Kidney (tissue), 14 donors: Measurements from ENCODE around the gene SPIN1. TPM values are rescaled to one million over a fixed set of nuclear protein-coding genes. Genes with fewer than 3 reads are reported as not detected.

Experiments
- DNase-seq, 5 donors: peaks; one replicate each; pipeline ENCODE4 v3.0.0-alpha.2; 2013 to 2020
- FAIRE-seq: peaks from 2 replicates; lab custom pipeline; 2012; peaks lifted over from hg19 to GRCh38; lab: Jason Lieb, UNC
- H3K27ac ChIP-seq, 2 donors: one replicate each; pipeline ENCODE4 v1.7.0; 2013; ENCODE audit warnings: low read depth in 2 of 2, low read length in 2 of 2, inconsistent platforms in 1 of 2
- H3K27me3 ChIP-seq: one replicate; pipeline ENCODE4 v1.7.1; 2013; ENCODE audit warnings: low read length, inconsistent platforms; ENCODE audit not compliant: control insufficient read depth, insufficient read depth
- H3K36me3 ChIP-seq, 3 donors: one replicate each; pipeline versions ENCODE4 v1.7.0 to v1.7.1; 2013; ENCODE audit warnings: low read length in 3 of 3, control low read depth in 1 of 3, inconsistent platforms in 1 of 3; ENCODE audit not compliant: insufficient read depth in 3 of 3, control insufficient read depth in 2 of 3
- H3K4me1 ChIP-seq, 3 donors: one replicate each; pipeline versions ENCODE4 v1.7.0 to v1.7.1; 2013; ENCODE audit warnings: low read length in 3 of 3, inconsistent platforms in 1 of 3, low read depth in 1 of 3; ENCODE audit not compliant: control insufficient read depth in 2 of 3, insufficient read depth in 2 of 3
- H3K4me3 ChIP-seq, 3 donors: one replicate each; pipeline versions ENCODE4 v1.7.0 to v1.8.1; 2013; ENCODE audit warnings: low read length in 3 of 3, control low read depth in 1 of 3, inconsistent platforms in 1 of 3
- H3K9ac ChIP-seq, 3 donors: one replicate each; pipeline versions ENCODE4 v1.7.0 to v1.7.1; 2013; ENCODE audit warnings: low read length in 3 of 3, control low read depth in 1 of 3, inconsistent platforms in 1 of 3
- H3K9me3 ChIP-seq, 3 donors: one replicate each; pipeline versions ENCODE4 v1.7.0 to v1.7.1; 2013; ENCODE audit warnings: low read length in 3 of 3, control low read depth in 1 of 3, inconsistent platforms in 1 of 3; ENCODE audit not compliant: control insufficient read depth in 2 of 3, insufficient read depth in 1 of 3
- intact Hi-C: fragments of 100-400 bp; cut with DNase I; formaldehyde crosslinking; loops from one replicate; pipeline ENCODE4 v1.11.1; 2022
- polyA plus RNA-seq: library from polyadenylated mRNA; stranded (reverse); fragments of 350-450 nt; fragmentation: Illumina TruSeq; extraction: RNeasy Lipid Tissue Mini Kit (QIAGEN cat#74804); gene quantifications from one replicate; pipeline ENCODE4 v1.2.3, GENCODE V29; 2014; ENCODE audit warnings: low read depth, low replicate concordance; ENCODE audit not compliant: insufficient read depth
- total RNA-seq: library from RNA; stranded (reverse); fragmentation: NEBNext Ultra II Directional; extraction: Animal tissue kit (Norgen Biotek cat#: 25700); gene quantifications from one replicate; pipeline ENCODE4 v1.2.1, GENCODE V29; 2021
- TF ChIP-seq, protein P1 (sequence below): IDR thresholded peaks from 3 replicates; pipeline ENCODE4 v1.5.1; 2012; ENCODE audit warnings: mild to moderate bottlenecking, moderate library complexity, borderline replicate concordance; ENCODE audit not compliant: insufficient read depth; ENCODE audit errors: extremely low read depth
- donor health status: control.
- donor health status: control.
- donor health status: control.
- donor health status: control.
- donor health status: control.
- donor health status: DM: yes; HTN: yes; CAD: no.
- donor health status: Normal renal cell carcinoma (clear cell type).

The SPIN1 gene
- total and polyA plus RNA-seq, 2 donors from 2014 or later = 27.9 to 88.7 TPM

GRCh38 chr9:88388886-88389605, 802 bp downstream of the SPIN1 start:
- DNase-seq (peak; percentile 77 to 92 (median 87)), FAIRE-seq (no peak)
- H3K27ac ChIP-seq = peak overlapping the region; percentile 92 to 93
- peak overlapping the region; percentile 64 to 95 (median 89) for H3K9ac ChIP-seq
- H3K4me3 ChIP-seq = peak overlapping the region; percentile 94 to 96 (median 95)
- H3K4me1 ChIP-seq = peaks cover 0 to 18% (median 6%) of the 10 kb centered on the region in 3 donors
- no peaks in the 10 kb centered on the region for H3K36me3 ChIP-seq
- H3K9me3 ChIP-seq = no peaks in the 10 kb centered on the region
- H3K27me3 ChIP-seq = no peaks in the 10 kb centered on the region
- TF ChIP-seq, protein P1, sequence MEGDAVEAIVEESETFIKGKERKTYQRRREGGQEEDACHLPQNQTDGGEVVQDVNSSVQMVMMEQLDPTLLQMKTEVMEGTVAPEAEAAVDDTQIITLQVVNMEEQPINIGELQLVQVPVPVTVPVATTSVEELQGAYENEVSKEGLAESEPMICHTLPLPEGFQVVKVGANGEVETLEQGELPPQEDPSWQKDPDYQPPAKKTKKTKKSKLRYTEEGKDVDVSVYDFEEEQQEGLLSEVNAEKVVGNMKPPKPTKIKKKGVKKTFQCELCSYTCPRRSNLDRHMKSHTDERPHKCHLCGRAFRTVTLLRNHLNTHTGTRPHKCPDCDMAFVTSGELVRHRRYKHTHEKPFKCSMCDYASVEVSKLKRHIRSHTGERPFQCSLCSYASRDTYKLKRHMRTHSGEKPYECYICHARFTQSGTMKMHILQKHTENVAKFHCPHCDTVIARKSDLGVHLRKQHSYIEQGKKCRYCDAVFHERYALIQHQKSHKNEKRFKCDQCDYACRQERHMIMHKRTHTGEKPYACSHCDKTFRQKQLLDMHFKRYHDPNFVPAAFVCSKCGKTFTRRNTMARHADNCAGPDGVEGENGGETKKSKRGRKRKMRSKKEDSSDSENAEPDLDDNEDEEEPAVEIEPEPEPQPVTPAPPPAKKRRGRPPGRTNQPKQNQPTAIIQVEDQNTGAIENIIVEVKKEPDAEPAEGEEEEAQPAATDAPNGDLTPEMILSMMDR = no peak
- intact Hi-C loops = no loop called here

- Histone ChIP-seq H3K27ac (no peak overlapping the region), H3K27me3 (no peaks in the 10 kb centered on the region), H3K4me1 (peaks cover 0 to 18% (median 6%) of the 10 kb centered on the region in 3 donors), H3K9me3 (no peaks in the 10 kb centered on the region), H3K4me3 (peak overlapping the region; percentile 13 to 95 (median 13)), H3K36me3 (no peaks in the 10 kb centered on the region), H3K9ac (no peak overlapping the region)
- TF ChIP-seq, protein P1 = no peak
- intact Hi-C loops = no loop called here
- DNase-seq (no peak), FAIRE-seq (no peak)
Measured at GRCh38 chr9:88390371-88390990, 2.2 kb downstream of the SPIN1 start.

DNA sequence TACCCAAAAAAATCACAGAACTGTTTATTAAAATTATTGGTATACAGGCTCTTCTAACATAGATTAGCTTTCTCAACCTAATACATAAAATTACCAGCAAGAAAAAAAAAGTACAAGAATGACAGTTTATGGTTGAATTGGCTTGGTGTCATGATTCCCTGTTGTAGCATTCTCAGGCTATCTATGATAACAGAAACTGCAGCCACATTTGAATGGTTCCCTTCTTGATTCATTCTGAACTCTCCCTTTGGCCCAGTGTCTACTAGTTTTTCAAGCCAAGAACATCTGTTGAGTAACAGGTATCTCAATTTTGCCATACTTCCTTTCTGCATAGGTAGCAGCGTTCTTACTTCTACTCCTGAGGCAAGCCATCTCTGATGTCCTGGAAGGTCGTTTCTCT, 3.0 kb downstream of the SPIN1 start:
- Histone ChIP-seq H3K9me3 (no peaks in the 10 kb centered on the region), H3K27ac (peak overlapping the region in 1 of 2 donors; percentile 32), H3K4me1 (peaks cover 0 to 18% (median 6%) of the 10 kb centered on the region in 3 donors), H3K27me3 (no peaks in the 10 kb centered on the region), H3K9ac (no peak overlapping the region), H3K4me3 (no peak overlapping the region), H3K36me3 (no peaks in the 10 kb centered on the region)
- TF ChIP-seq, protein P1 = no peak
- no peak for FAIRE-seq
- intact Hi-C loops = no loop called here
- no peak for DNase-seq
